Measurements from ENCODE around the gene UTP25.

GRCh38 chr1:209827384-209828262 is at the start of gene UTP25:
- no peak for TF ChIP-seq POLR2A (IDR thresholded peaks at IDR 0.05)
- TF ChIP-seq, protein P1, sequence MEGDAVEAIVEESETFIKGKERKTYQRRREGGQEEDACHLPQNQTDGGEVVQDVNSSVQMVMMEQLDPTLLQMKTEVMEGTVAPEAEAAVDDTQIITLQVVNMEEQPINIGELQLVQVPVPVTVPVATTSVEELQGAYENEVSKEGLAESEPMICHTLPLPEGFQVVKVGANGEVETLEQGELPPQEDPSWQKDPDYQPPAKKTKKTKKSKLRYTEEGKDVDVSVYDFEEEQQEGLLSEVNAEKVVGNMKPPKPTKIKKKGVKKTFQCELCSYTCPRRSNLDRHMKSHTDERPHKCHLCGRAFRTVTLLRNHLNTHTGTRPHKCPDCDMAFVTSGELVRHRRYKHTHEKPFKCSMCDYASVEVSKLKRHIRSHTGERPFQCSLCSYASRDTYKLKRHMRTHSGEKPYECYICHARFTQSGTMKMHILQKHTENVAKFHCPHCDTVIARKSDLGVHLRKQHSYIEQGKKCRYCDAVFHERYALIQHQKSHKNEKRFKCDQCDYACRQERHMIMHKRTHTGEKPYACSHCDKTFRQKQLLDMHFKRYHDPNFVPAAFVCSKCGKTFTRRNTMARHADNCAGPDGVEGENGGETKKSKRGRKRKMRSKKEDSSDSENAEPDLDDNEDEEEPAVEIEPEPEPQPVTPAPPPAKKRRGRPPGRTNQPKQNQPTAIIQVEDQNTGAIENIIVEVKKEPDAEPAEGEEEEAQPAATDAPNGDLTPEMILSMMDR (IDR thresholded peaks at IDR 0.05): peak; percentile 60 to 90 (median 87)

All from testis (tissue), 2 donors.